NOMO-1 (cell line): ENCODE measurements around the gene AFF1.
"Not testable (repeated sequence)": the region's sequence is repeated elsewhere in the genome, so short reads cannot be mapped to it uniquely, and the experiment has no call there.

Experiments
- DNase-seq, 2 experiments: peaks; one replicate each; lab custom pipeline; 2025; ENCODE audit not compliant: unreplicated experiment in 2 of 2; lab: John Stamatoyannopoulos, UW

The AFF1 gene

DNA sequence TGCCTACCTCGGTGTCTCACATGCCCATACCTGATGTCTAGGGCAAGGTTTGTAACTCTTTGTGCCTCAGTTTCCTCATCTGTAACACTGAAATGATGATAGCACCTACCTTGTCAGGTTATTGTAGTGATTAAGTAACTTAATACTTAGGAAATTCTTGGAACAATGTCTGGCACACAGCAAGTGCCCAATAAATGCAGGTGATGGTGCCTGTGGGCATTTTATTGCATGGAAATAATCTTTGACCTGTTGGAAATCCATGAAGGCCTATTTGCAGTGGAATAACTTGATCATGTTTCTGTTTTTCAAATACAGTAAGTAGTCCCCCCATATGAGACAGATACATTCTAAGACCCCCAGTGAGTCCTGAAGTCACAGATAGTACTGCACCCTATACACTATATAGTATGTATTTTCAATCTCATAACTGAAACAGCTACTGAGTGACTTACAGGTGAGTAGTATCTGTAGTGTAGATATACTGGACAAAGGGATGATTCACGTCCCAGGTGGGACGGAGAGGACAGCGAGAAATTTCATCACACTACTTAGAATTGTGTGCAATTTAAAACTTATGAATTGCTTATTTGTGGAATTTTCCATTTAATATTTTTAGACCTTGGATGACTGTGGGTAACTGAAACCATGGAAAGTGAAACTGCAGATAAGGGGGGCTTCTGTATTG lies 42.1 kb downstream of the AFF1 start:
- DNase-seq = no peak

DNA sequence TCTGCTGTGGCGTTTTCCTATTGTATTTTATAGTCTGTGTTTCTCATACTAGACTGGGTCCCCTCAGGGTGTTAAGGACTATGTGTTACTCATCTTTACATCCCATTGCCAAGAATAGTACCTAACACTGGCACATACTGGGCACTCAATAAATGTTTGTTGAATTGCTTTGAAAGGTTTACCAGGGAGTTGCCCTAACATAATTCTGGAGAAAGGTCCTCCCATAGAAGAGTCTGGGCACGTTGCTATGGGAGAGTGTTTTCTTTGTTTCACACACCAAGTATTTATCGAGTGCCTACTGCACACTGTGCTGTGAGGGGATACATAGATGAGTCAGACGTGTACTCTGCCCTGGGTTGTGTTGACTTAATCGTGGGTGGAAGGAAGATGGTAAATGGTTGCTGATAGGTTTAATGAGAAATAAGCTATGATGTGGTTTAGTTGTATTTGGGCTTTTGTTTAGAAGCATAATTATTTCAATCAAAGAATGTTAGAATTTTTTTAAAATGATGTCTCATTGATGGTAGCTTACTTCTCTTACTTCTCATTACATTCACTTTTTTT lies 42.9 kb downstream of the AFF1 start:
- DNase-seq = peak in 1 of 2 experiments; percentile 20

DNA sequence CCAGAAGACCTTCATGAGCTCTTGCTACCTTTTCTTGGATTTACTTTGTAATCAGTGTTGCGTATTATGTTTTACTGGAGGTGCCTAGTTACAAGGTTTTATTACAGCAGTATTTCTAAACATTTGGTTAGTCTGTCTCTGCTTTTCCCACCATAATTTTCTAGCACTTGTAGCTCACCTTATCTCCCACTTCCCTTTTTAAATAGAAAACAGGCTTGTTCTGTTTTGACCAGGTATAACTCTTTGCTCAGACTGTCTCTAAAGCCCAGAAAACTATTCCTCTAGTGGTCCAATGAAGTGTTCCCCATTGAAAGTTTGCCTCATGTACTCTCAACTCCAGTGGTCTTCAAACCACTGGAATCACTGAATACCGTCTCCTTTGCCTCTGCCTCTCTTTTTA lies 43.9 kb downstream of the AFF1 start:
- DNase-seq = no peak

DNA sequence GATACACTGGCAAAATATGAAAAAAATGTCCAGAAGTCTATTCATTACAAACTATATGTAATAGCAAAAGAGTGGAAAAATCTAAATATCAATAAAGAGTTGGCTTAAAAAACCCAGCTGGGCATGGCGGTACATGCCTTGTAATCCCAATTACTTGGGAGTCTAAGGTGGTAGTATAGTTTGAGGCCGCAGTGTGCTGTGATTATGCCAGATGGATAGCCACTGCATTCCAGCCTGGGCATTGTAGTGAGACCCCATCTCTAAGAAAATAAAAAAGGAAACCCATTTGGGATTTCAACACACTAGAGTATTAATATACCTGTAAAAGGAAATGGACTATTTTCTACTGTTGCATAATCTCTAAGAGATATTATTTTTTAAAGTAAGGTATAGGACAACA lies 45.4 kb downstream of the AFF1 start:
- DNase-seq = no peak

DNA sequence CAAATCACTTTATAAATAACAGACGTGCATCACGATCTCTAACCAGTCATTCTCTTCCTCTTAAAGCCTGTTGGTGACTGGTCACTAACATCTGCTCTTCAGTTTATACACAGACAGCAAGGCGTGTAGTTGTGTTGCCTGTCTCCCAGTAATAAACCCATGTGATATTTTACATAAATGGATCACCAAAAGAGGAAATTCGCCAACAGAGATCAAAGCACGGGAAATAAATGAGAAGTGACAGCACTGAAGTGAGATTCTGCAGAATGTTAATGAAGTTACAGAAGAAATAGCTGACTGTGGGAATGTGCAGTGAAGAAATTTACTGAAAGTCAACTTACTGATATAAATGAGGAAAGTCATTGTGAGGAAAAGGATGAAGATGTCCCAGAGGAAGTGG lies 47.0 kb downstream of the AFF1 start:
- peak; percentile 63 to 85 for DNase-seq

DNA sequence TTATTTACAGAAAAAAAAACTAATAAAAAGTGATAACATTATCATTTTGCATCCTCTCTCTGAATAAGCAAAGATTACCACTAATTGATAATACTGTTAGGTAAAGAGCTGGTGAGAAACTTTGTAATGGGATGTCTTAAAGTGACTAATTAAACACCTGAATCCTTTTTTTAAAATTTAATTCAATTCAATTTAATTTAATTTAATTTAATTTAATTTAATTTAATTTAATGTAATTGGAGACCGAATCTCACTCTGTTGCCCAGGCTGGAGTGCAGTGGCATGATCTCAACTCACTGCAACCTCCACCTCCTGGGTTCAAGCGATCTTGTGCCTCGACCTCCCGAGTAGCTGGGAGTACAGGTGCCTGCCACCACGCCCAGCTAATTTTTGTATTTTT lies 51.0 kb downstream of the AFF1 start:
- not testable (repeated sequence) for DNase-seq

DNA sequence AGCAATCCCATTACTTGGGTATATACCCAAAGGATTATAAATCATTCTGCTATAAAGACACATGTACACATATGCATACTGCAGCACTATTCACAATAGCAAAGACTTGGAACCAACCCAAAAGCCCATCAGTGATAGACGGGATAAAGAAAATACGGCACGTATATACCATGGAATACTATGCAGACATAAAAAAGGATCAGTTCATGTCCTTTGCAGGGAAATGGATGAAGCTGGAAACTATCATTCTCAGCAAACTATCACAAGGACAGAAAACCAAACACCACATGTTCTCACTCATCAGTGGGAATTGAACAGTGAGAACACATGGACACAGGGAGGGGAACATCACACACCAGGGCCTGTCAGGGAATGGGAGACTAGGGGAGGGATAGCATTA lies 54.8 kb downstream of the AFF1 start:
- DNase-seq = not testable (repeated sequence)

DNA sequence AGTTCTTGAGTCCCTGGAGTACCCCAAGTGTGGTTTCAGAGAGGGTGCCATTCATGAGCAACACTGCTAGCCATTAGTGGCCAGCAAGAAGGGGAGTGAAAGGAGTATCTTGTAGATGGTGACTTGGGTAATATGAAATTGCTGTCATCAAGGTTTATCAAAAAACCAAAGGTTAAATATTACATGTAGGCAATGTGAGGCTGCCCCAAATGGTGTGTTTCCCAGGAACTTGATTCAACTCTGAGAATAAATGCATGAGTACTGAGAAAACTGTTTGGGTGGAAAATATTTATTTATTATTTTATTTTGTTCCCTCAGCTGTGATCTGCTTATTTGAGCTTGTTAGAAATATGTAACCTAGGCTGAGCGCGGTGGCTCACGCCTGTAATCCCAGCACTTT lies 55.7 kb downstream of the AFF1 start:
- no peak for DNase-seq

DNA sequence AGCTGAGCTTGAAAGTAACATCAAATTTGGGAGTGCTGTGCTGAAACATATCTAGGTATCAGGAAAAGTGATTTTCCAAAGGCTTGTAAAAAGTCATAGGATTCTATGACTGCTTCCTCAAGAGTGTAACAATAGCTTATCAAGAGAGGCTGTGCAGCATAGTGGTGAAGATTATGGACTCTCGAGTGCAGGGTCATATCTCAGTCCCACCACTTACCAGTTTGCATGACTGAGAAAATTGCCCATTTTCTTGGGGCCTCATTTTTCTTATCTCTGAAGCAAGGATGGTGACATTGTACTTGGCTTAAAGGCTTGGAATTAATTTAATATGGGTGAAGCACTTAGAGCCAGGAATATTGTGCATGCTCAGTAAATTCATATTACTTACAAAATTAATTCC lies 57.2 kb downstream of the AFF1 start:
- no peak for DNase-seq

DNA sequence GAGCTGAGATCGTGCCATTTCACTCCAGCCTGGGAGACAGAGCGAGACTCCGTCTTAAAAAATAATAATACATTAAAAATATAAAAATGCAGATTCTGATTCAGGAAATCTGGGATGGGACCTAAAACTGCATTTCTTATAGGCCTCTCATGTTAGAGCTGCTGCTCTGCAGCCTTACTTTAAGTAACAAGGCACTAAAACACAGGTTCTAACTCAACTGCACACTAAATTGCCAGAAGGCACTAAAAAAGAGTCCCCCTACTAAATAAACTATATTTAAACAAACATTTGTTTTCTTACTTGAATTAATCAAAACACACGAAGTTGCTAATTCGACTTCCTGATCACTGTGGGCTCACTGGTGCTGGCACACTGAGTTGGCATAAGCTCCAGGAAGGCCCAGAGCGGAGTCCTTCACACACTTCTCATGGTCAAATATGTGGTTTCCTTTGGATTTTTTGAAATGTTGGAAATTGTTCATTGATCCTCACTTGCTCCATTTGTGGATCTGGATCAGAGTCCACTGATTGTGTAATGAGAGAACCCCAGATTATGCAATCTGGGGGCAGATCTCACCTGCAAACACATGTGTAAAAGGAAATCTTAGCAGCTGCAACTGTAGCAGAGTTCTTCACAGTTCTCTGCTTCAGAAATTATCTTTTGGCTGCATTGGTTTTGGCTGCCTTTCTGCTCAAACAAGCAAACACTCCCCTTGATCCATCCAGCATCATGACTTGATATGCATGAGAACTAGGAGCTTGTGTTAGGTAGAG lies 59.3 kb downstream of the AFF1 start:
- no peak for DNase-seq

DNA sequence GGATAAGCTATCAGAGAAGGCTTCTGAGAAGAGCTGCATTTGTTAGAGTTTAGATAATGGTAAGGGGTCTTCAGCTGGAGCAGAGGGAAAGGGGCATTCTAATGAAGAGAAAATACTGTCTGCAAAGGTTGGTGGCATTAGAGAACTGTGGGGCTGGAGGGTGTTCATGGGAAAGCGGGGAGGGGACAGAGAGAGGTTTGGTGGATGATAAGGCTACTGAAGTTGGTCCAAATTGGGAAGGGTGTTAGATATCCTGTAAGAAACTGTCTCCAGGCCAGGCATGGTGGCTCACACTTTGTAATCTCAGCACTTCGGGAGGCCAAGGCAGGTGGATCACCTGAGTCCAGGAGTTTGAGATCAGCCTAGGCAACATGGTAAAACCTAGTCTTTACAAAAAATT lies 59.9 kb downstream of the AFF1 start:
- DNase-seq = no peak

DNA sequence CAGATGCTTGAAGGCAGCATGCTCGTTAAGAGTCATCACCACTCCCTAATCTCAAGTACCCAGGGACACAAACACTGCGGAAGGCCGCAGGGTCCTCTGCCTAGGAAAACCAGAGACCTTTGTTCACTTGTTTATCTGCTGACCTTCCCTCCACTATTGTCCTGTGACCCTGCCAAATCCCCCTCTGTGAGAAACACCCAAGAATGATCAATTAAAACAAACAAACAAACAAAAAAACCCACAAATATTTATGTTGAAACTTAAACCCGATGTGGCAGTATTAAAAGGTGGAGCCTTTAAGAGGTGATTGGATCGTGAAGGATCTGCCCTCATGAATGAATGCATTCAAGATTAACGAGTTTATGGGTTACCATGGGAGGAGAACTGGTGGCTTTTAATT lies 61.7 kb downstream of the AFF1 start:
- not testable (repeated sequence) for DNase-seq

DNA sequence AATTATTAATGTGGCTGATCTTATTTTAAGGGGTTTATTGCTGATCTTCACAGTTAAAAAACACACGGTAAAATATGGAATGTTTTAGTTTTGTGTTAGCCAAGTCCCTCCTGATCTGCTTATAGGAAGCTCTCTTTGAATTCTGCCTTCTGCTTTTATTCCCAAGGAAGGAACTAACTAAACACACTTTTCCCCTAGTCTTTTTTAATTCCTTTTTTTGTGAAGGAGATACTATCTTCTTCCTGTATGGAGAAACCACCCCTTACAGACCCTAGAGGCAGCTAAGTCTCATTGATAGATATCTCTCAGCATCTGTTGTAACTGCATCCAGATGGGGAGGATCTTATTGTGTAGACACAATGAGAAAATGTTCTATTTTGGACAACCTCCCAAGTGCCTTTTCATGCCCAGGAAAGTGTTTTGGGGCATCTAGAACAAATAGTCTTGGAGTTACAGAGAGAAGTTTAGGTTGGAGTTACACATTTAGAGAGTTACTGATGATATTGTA lies 64.4 kb downstream of the AFF1 start:
- DNase-seq = no peak

DNA sequence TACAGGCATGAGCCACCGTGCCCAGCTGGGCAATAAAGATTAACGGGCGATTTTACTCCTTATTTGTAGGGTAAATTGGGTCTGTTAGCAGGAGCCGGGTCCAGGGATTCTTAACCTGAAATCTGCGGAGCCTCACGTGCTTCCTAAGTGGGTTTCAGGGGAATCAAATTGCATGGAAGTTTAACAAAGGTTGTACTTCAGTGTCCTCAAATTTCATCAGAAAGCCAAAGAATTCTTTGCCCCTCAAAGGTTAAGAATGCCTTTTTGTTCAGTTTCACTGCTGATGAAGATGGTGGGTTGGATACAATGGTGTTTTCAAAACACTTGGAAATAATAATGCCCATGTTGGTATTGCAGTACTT lies 67.9 kb downstream of the AFF1 start:
- no peak for DNase-seq

DNA sequence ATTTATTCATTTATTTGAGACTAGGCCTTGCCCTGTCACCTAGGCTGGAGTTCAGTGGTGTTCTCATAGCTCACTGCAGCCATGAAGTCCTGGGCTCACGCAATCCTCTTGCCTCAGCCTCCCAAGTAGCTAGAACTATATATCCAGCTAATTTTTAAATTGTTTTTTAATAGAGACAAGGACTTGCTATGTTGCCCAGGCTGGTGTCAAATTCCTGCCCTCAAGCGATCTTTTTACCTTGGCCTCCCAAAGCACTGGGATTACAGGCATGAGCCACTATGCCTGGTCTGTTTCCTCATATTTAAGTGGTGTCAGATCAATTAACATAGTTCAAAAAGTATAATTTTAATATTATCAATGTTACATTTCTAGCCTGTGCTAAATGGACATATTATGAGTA lies 68.5 kb downstream of the AFF1 start:
- DNase-seq = no peak

DNA sequence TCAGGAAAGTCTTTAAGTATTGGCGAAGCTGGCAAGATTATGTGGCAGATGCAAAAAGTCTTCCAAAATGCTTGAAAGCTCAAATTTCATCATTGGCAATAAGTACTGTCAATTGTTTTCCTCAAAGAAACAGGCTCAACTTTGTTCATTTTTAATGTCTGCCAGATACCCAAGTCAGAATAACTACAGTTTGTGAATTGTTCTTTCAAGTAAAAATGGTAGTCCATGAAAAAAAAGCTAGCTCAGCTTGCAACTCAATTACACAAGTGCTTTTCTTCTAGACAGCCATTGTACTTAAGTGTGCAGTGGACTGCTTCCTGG lies 70.5 kb downstream of the AFF1 start:
- DNase-seq = no peak

DNA sequence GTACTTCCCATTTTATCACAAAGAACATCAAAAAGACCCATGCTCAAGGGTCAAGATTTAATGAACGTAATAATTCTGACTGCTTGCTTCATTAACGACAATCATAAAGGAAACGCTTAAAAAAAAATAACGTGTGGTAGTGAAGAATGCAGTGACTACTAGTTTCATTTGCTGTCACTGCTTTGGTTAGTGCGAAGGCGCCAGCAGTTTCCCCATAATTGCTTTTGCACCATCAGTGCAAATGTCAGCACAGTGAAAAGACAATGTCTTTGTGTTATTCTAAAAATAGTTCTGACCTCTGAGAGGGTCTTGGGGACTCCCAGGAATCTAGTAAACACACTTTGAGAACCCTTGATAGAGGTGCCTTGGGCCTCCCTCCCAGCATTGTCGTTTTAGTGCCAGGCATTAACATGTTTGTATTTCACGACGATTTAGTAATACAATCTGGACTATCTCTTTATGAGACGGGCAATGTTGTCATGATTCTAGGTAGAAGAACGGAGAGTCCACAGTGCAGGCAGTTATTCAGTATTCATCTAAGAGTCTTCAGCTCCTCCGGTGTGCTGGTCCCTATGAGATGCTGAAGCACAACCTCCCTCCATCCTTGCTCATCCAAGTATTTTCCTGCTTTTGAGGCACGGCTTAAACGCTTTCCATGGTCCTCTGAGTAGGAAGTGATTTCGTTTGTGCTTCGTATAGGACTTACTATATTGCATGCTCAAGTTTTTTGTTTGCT lies 71.0 kb downstream of the AFF1 start:
- DNase-seq = peak in 1 of 2 experiments; percentile 24

DNA sequence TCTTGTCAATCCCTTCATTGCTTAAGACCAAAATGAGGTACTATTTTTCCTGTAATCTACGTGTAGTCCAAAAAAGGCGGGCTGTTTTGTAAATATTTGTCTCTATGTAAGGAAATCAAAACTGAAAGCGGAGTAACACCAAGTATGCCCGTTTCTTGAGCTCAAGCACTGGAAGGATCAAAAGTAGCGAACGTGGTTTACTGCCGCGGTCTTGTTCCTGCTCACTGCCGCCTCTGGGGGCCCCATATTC lies 71.5 kb downstream of the AFF1 start:
- DNase-seq = peak in 1 of 2 experiments; percentile 94

DNA sequence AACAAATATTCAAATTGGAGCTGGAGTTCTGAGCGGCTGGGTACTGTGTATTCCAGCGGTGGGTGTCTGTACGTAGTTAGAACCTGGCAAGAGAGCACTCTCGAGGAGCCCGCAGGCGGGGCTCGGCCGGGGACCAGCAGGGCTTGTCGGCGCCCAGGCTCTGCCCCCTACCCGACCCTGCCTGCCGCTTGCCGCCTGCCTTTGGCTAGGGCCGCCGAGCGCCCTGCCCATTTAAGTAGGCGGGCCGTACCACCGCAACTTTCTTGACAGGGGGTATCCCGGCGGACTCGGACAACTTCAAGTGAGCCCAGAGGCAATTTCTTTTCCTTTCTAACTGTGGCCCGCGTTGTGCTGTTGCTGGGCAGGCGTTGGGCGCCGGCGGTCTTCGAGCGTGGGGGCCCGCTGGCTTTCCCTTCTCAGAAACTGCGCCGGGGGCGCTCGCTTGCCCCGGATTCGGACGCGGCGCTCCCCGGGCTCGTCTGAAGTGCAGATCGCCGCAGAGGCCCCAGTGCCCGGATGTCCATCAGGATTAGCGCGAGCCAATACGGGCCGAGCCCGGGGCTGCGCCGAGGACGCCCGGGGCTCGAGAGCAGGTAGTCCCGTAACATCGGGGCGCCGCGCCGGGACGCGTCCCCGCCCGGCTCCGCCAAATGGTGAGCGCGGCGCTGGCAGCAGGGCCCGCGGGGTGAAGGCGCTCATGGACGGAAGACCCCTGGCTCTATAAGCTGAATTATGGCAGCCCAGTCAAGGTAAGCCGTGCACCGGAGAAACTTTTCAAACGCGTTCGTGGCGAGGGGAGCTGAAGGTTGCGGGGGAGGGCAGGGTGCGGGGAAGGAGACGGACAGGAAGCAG lies 72.1 kb downstream of the AFF1 start:
- DNase-seq = peak; percentile 94 to 95

DNA sequence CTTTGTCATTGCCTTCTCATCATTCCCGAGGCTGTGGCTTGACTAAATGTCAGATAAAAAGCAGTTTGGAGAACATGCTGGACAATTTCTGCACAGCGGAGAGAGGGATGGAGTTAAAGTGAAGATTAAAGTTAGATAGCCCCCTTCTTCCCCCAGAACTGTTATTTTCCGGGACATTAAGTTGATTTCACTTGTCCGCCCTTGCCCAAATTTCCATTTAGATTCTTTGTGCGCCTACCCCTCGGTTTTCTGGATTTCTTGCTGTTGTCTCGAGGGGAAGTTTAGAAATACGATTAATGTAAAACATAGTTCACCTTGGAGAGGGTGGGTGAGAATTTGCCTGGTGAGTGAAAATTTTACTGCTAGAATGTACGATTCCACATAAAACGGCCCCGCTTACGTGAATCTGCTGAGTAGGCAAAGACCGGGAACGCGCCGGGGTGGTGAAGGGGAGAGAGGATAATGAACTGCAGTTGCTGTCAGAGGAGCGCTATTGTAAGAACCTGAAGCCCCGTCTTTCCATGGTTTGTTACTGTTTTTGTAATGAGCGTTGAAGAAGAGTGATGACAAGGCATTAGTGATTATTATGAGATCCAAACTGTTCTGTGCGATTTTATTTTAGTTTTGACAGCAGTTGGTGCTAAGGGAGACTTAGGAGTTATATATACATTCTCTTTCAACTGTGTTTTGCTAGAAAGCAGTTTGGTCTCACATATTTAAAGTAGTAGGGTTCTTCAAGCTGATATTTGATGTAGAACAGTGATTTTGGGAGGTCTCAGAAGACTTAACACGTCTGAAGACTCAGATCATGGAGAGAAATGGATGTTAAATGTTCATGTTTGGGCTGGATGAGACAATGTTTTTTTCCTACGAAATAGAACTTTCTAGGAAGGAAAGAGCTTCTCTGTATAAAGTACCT lies 73.0 kb downstream of the AFF1 start:
- no peak for DNase-seq
